GM12801 (cell line): ENCODE data around the gene ZWILCH.

Source experiments
- CTCF ChIP-seq: IDR thresholded peaks from one replicate; pipeline ENCODE4 v1.5.1; 2011; ENCODE audit warnings: control low read depth; ENCODE audit not compliant: insufficient read length; ENCODE audit errors: extremely low read depth

Gene ZWILCH

DNA sequence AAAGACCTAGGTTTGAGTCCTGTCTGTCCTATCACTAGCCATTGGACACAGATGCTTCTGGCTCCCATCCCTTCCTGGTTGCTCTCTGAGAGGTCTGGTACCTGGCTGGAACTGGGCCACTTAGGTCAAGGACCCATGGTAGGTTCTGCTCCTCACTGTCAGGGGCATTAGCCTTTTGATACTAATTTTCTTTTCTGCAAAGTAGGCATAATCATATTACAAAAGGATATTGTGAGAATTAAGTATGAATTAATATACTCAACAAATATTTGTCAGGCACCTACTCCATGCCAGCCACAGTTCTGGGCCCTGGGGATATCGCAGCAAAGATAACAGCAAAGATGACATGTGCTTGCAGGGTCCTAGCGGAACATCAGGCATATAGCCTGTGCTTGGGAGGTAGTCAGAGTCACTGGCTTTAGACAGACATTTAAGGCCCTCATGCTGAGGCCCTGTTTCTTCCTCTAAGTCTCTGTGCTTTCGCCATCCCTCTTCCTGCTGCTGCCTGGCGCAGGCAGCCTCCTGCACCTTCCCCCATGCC lies 86.3 kb downstream of the ZWILCH start:
- TF ChIP-seq CTCF, result no peak

- TF ChIP-seq CTCF, result no peak
Observed at GRCh38 chr15:66592505-66593218, 87.5 kb downstream of the ZWILCH start.

GRCh38 chr15:66593219-66593780 lies 88.2 kb downstream of the ZWILCH start:
- TF ChIP-seq CTCF, result no peak

- TF ChIP-seq CTCF, result no peak
Observed at GRCh38 chr15:66594344-66594743, 89.2 kb downstream of the ZWILCH start.

- TF ChIP-seq CTCF, result no peak
Observed at GRCh38 chr15:66594836-66595235, 89.7 kb downstream of the ZWILCH start.

DNA sequence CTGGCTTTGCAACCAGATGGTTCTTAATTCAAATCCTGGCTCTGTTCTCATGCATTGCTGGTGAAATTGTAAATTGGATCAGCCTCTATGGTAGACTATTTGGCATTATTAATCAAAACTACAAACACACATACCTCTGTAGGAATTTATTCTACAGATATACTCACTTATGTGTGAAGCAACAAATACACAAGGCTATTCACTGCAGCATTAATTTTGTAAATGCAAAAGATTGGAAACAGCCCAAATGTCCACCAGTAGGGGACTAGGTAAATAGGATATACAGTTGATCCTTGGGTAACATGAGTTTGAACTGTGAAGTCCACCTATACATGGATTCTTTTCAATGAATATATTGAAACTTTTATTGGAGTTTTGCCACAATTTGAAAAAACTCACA lies 90.2 kb downstream of the ZWILCH start:
- no peak for TF ChIP-seq CTCF

DNA sequence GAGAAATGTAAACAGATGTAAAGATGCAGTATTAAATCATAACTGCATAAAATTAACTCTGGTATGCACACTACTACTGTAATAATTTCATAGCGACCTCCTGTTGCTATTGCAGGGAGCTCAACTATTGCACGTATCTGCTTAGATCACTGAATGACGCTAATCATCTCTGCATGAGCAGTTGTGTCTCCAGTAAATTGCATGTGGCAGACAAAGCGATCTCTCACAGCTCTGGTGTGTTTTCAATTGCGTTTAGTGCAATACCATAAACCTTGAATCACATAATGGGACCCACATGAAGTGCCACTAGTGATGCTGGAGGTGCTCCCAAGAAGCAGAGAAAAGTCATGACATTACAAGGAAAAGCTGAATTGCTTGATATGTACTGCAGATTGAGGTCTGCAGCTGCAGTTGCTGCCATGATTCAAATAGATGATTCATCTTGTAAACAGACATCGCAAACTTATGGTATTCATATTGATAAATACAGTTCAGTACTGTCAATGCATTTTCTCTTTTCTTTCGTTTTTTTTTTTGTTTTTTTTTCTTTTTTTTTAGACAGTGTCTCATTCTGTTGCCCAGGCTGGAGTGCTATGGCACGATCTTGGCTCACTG lies 90.9 kb downstream of the ZWILCH start:
- no peak for TF ChIP-seq CTCF
